Brain pericyte (primary cell): ENCODE results near the gene COQ5.

Experiments
- DNase-seq: peaks from one replicate; pipeline ENCODE4 v3.0.0-alpha.2; 2012; ENCODE audit warnings: low read depth, low spot score

Gene COQ5

GRCh38 chr12:120485961-120486881 lies 42.7 kb downstream of the COQ5 start:
- DNase-seq, result no peak

- no peak for DNase-seq
Measured at GRCh38 chr12:120483621-120484020, 45.3 kb downstream of the COQ5 start.

- DNase-seq, result no peak
Measured at GRCh38 chr12:120481022-120481767, 47.8 kb downstream of the COQ5 start.

GRCh38 chr12:120480211-120480610 lies 48.7 kb downstream of the COQ5 start:
- DNase-seq, result no peak

- no peak for DNase-seq
Measured at GRCh38 chr12:120479458-120479857, 49.5 kb downstream of the COQ5 start.

GRCh38 chr12:120475643-120476042 lies 53.3 kb downstream of the COQ5 start:
- DNase-seq, result no peak

GRCh38 chr12:120474616-120474960 lies 54.4 kb downstream of the COQ5 start:
- DNase-seq, result no peak

- no peak for DNase-seq
Measured at GRCh38 chr12:120473807-120474615, 54.9 kb downstream of the COQ5 start.

- no peak for DNase-seq
Measured at GRCh38 chr12:120472521-120472920, 56.4 kb downstream of the COQ5 start.

- DNase-seq, result no peak
Measured at GRCh38 chr12:120470150-120470784, 58.7 kb downstream of the COQ5 start.

- peak; percentile 82 for DNase-seq
Measured at GRCh38 chr12:120469450-120470149, 59.4 kb downstream of the COQ5 start, which contains the start of gene SRSF9. SRSF9 (minus strand) TSS chr12:120469748; CDS start chr12:120469609, 139 bp downstream.

GRCh38 chr12:120468821-120469449 lies 60.0 kb downstream of the COQ5 start:
- no peak for DNase-seq

GRCh38 chr12:120468325-120468820 lies 60.6 kb downstream of the COQ5 start:
- DNase-seq, result no peak

- DNase-seq, result no peak
Measured at GRCh38 chr12:120467439-120467838, 61.5 kb downstream of the COQ5 start.

GRCh38 chr12:120466560-120467315 lies 62.2 kb downstream of the COQ5 start:
- no peak for DNase-seq

- DNase-seq, result no peak
Measured at GRCh38 chr12:120465756-120466155, 63.2 kb downstream of the COQ5 start.

GRCh38 chr12:120463712-120464111 lies 65.2 kb downstream of the COQ5 start:
- no peak for DNase-seq

GRCh38 chr12:120462099-120462640 lies 66.8 kb downstream of the COQ5 start:
- no peak for DNase-seq

- no peak for DNase-seq
Measured at GRCh38 chr12:120460157-120460556, 68.8 kb downstream of the COQ5 start.
